SK-N-DZ (cell line): ENCODE measurements around the gene RNF112.
A peak's percentile ranks its signal among the peaks of the same experiment; 100 is the strongest.
"Not testable (repeated sequence)": the region's sequence is repeated elsewhere in the genome, so short reads cannot be mapped to it uniquely, and the experiment has no call there.

Source experiments
- DNase-seq: peaks from one replicate; pipeline ENCODE4 v3.0.0-alpha.2; 2015; ENCODE audit warnings: low spot score

The RNF112 gene

GRCh38 chr17:19445105-19445504 lies 34.1 kb downstream of the RNF112 start:
- DNase-seq = no peak

DNA sequence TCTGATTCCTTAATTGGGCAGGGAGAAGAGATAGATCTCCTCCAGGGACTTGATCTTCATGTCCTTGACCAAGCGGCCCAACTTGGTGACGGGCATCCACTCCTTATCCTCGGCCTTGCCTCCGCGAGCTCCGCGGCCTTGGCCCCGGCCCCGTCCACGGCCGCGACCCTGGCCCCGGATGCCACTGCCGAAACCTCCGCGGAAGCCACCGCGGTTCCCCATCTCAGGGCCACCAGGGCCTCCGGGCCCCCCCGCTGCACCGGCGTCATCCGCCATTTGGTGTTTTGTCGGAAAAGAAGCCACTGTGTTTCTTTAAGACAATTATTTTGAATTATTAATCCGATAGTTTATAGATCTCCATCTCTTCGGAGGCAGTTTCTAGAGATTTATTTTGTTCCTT lies 35.5 kb downstream of the RNF112 start:
- DNase-seq = not testable (repeated sequence)

DNA sequence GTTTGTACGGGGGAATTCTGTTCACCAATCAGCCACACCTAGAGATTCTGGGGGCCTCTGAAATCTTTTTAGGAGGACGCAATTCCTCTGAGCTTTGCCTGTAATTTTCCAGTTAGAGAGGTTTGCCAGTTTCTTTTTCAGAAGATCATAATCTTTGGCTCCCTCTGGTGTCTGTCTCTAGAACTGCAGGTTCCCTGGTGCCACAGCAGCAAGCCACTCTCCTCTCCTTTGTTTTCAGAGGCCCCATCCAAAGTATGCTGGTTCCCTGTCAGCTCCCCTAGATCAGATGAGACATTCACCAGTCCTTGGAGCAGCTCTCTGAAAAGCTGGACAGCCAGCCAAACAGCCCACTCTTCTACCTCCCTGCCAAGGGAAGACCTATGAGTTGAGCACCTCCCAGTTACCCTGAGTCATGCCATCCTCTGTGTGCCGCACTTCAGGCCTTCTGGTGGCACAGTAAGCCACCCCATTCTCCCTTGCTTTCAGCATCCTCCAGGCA lies 36.1 kb downstream of the RNF112 start:
- DNase-seq = peak; percentile 80

- DNase-seq = no peak
Observed at GRCh38 chr17:19448341-19449268, 37.6 kb downstream of the RNF112 start.

GRCh38 chr17:19449656-19450055 lies 38.6 kb downstream of the RNF112 start:
- DNase-seq = no peak

DNA sequence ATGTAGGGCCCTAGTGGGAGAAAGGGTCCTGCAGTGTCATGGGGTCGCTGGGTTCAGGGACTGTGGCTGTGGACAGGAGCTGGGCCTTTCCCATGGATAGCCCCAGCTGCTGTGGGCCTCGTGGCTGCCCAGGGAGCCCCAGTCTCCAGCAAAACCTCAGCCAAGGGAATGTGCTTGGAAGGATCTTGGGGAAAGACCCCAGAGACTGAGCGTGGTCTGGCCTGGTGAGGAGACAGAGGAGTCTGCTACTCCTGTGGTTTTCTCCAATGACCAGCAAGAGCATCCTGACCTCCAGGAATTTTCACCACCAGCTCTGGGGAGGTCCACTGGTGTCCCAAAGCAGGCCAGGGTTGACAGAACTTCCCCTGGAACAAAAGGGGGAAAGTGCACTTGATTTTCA lies 42.3 kb downstream of the RNF112 start:
- DNase-seq = no peak

DNA sequence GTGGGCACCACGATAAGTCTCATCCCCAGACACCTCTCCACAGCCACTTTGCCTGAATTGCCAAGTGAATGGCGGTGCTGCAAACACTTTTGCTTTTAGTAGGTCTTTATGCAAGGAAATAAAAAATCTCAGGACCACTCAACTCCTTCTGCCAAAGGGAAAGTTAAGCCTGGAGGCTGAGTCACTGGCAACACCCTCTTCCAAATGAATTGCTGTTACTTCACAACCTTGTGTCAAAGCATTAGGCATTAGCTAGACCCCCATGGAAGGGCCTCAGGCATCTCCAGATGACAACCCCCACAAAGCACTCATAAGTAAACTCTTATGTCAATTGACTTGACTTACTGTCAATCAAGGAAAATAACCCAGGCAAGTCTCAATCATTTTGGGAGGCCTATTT lies 43.0 kb downstream of the RNF112 start:
- no peak for DNase-seq

- no peak for DNase-seq
Observed at GRCh38 chr17:19456016-19456927, 45.2 kb downstream of the RNF112 start.

- no peak for DNase-seq
Observed at GRCh38 chr17:19457046-19457445, 46.0 kb downstream of the RNF112 start.

- DNase-seq = no peak
Observed at GRCh38 chr17:19457830-19458271, 46.8 kb downstream of the RNF112 start.

- DNase-seq = not testable (repeated sequence)
Observed at GRCh38 chr17:19458481-19458880, 47.4 kb downstream of the RNF112 start.

DNA sequence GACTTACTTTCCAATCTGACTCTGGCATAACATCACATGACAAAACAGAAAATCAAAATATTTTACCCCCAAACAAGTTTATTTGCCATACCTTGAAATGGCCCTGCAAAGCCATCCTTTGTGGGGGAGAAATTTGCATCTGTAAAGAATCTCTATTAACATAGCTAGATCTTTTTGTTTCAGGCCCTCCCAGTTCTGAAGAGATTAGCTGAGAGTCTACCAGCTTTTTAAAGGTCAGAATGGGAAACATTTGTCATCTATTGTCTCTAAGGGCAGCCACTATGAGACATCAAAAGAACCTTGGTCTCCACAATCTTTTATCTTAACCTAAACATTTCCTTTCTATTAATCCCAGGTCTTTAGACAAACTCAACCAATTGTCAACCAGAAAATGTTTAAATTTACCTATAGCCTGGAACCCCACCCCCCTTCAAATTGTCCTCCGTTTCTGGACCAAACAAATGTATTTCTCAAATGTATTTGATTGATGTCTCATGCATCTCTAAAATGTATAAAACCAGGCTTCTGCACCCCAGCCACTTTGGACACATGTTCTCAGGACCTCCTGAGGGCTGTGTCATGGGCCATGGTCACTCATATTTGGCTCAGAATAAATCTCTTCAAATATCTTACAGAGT lies 48.1 kb downstream of the RNF112 start:
- DNase-seq = not testable (repeated sequence)

GRCh38 chr17:19460700-19461099 lies 49.7 kb downstream of the RNF112 start:
- no peak for DNase-seq

- DNase-seq = no peak
Observed at GRCh38 chr17:19461116-19461515, 50.1 kb downstream of the RNF112 start.

DNA sequence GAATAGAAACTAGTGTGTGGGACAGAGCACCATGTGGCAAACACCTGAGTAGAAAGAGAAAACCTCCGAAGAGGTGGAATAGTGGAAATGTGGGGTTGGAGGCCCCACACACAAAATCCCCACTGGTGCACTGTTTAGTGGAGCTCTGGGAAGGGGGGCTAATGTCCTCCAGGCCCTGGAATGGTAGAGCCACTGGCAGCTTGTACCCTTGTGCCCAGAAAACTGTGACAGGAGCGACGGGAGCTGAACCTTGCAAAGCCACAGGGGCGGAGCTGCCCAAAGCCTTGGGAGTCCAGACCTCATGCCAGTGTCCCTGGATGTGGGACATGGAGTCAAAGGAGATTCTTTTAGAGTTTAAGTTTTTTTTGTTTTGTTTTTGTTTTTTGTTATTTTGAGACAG lies 50.6 kb downstream of the RNF112 start:
- no peak for DNase-seq

- DNase-seq = not testable (repeated sequence)
Observed at GRCh38 chr17:19462456-19463035, 51.5 kb downstream of the RNF112 start.

- no peak for DNase-seq
Observed at GRCh38 chr17:19464031-19465026, 53.3 kb downstream of the RNF112 start.
